GM18951 (cell line): Measurements from ENCODE around the gene ASNS.
"Not testable (repeated sequence)": the region's sequence is repeated elsewhere in the genome, so short reads cannot be mapped to it uniquely, and the experiment has no call there.

Source experiments
- POLR2A ChIP-seq: IDR thresholded peaks from 4 replicates; pipeline ENCODE4 v1.6.1; 2011; ENCODE audit warnings: mild to moderate bottlenecking; ENCODE audit not compliant: insufficient read length, insufficient read depth; ENCODE audit errors: extremely low read depth
- in situ Hi-C: fragments of 300-500 bp; cut with MboI; formaldehyde crosslinking; loops from one replicate; pipeline ENCODE4 v1.12.0; 2022; ENCODE audit warnings: low sequenced_read_pairs, mixed read lengths, inconsistent platforms; ENCODE audit not compliant: unreplicated experiment

The ASNS gene

DNA sequence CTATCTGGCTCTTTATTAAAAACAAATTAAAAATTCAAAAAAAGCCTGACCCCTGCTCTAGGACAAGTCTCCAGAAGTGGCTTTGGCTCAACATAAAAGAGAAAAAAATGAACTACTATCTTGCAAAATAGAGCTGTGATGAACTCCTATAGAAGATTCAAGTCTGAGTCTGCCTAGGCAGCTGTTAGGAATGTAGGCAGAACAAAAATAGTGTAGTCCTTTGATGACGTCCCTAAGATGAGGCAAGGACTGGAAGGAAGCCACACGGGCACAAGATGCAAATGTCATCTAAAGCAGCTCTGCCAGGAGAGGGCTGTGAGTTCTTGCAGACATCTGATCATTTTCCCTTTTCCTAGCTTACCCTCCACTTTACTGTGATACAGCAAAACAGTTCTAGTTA is 20.5 kb downstream of the ASNS start:
- TF ChIP-seq POLR2A = no peak
- in situ Hi-C loops = no loop called here

DNA sequence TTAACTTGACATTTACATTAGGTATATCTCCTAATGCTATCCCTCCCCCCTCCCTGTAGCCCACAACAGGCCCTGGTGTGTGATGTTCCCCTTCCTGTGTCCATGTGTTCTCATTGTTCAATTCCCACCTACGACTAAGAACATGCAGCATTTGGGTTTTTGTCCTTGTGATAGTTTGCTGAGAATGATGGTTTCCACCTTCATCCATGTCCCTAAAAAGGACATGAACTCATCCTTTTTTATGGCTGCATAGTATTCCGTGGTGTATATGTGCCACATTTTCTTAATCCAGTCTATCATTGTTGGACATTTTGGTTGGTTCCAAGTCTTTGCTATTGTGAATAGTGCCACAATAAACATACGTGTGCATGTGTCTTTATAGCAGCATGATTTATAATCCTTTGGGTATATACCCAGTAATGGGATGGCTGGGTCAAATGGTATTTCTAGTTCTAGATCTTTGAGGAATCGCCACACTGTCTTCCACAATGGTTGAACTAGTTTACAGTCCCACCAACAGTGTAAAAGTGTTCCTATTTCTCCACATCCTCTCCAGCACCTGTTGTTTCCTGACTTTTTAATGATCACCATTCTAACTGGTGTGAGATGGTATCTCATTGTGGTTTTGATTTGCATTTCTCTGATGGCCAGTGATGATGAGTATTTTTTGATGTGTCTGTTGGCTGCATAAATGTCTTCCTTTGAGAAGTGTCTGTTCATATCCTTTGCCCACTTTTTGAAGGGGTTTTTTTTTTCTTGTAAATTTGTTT is 21.8 kb downstream of the ASNS start:
- in situ Hi-C loops = not testable (repeated sequence)

DNA sequence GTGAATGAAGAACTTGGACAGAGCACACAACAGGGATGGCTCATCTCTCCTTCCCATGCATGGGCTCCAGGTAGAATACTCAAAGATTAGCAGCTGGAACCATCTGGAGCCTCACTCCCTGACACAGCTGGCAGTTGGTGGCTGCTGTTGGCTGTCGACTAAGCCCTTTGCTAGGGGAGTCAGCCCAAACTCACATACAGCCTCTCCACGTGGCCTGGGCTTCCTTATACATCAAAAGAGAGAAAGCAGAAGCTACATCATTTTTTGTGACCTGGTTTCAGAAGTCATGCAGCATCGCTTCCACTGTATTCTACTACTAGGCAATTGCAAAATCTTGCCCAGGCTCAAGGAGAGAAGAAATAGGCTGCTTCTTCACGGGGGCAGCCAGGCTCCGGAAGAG is 24.4 kb downstream of the ASNS start:
- in situ Hi-C loops = loop anchor here (10.0 to 25.0 kb wide), 2 partner anchors 360 to 743 kb away; no protein-coding TSS in a partner anchor
- no peak for TF ChIP-seq POLR2A

DNA sequence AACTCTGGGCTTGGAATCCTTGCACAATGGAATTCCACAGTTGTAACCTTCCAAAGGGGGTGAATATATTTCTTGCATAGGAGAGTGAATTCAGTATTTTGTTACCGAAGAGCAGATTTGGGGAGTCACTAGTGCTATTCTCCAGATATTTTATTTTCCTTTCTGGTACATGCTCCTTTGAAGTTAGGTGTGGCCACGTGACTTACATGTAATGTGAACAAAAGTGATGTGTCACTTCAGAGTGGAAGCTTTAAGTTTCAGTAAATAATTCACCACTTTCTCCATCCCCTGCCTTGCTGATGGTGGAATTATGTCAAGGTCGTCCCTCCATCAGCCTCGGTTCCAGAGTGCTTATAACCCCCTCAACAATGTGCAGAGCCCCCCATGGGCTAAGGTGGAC is 25.3 kb downstream of the ASNS start:
- in situ Hi-C loops = loop anchor here (10.0 to 25.0 kb wide), 2 partner anchors 360 to 742 kb away; no protein-coding TSS in a partner anchor
- TF ChIP-seq POLR2A = no peak

DNA sequence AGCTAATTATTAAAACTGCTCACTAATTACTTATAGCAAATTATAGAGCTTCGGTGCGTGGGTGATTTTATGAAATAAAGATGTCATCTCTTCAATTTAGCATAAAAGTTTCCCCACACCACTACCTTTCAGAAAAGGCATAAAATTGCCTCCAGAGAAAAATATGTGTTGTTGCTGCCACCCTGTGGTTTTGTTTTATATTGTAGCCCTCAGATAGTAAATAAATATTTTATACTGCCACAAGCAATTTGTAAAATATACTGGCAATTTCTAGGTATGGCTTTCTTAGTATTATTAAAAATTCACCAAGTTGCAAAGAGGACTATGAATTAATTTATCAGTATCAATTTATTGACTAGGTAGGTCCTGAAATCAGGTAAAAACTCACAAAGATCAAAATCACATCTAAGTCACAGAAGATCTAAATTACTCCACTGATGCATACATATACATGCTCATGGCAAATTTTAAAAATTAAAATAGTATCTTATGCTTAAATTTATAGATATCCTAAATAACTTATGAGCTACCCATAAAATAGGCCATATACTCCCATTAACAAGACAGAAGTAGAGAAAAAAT is 26.5 kb downstream of the ASNS start:
- in situ Hi-C loops = loop anchor here (10.0 to 25.0 kb wide), 2 partner anchors 358 to 741 kb away; no protein-coding TSS in a partner anchor
- TF ChIP-seq POLR2A = no peak

DNA sequence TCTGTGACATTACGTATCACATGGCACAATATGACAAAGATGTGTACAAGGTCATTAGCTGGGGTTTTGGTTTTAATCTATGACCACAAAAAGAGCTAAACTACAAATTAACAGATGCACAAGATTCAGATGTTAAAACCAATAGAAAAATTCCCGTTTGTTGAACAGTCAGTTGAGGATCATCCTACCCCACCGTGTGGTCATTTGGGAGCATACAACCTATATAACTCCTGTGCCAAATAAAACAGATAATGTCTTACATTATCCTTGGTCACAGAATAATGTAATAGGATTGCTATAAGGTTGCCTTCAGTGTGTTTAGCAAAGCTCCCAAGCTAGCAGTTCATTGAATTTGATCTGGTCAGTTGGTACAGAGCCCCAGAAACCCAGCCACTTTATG is 28.2 kb downstream of the ASNS start:
- no peak for TF ChIP-seq POLR2A
- in situ Hi-C loops = loop anchor here (10.0 to 25.0 kb wide), 2 partner anchors 357 to 739 kb away; no protein-coding TSS in a partner anchor

DNA sequence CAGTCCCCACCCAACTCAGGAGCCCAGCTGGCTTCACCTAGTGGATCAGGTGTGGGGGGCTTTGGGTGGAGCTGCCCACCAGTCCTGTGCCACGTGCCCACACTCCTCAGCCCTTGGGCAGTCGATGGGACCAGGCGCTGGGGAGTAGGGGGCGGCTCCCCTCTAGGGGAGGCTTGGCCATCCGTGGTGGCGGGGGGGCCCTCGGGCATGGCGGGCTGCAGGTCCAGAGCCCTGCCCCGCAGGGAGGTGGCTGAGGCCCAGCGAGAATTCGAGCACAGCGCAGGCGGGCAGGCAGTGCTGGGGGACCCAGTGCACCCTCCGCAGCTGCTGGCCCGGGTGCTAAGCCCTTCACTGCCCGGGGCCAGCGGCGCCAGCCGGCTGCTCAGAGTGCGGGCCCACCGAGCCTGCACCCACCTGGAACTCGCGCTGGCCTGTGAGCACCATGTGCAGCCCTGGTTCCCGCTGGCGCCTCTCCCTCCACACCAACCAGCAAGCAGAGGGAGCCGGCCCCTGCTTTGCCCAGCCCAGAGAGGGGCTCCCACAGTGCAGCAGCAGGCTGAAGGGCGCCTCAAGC is 29.3 kb downstream of the ASNS start:
- in situ Hi-C loops = loop anchor here (10.0 to 25.0 kb wide), 2 partner anchors 356 to 738 kb away; no protein-coding TSS in a partner anchor

DNA sequence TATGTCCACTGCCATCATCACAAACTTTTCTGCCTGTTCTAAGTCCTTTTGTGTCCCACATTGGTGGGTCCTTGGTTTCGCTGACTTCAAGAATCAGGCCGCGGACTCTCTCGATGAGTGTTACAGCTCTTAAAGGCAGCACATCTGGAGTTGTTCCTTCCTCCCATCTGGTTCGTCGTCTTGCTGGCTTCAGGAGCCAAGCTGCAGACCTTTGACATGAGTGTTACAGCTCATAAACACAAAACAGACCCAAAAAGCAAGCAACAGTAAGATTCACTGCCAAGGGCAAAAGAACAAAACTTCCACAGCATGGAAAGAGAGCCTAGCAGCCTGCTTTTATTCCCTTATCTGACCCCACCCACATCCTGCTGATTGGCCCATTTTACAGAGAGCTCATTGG is 30.2 kb downstream of the ASNS start:
- TF ChIP-seq POLR2A = no peak
- in situ Hi-C loops = loop anchor here (10.0 to 25.0 kb wide), 2 partner anchors 355 to 737 kb away; no protein-coding TSS in a partner anchor

More for the DNA sequence above, 29.3 kb downstream of the ASNS start:
- TF ChIP-seq POLR2A = no peak

DNA sequence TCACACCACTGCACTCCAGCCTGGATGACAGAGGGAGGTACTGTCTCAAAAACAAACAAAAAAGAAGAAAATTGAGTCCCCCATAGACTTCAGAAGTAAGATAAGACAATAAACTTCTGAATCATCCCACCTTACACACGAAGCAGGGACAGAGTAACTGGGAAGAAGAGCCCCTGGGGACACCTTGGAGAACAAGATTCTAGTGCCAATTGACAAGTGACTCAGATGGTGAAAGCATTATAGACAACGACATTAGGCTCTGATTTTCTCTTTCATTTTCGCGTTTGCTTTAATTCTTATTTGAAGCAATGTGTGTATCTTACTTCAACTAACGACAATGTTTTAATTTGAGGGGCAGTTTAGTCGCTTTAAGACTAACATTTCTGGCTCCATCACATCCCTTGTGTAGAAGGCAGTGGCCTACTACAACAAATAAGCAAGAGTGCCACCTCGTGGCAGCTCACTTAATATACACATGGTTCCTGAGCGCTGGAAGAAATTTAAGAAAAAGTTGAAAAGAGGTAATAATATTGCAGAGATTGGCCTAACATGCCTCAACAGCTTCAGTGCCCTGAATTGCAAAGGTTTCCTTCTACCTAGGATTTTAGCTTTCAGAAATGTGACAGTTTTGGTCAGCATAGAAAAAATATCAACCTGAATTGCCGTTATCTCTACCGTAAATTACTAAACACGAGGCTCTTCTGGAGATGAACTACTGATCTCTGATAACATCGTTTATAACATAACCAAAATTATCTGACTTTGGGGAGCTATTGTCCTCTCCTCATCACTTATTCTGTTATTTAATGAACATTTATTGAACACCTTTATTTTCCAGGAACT is 36.7 kb downstream of the ASNS start:
- in situ Hi-C loops = loop anchor here (25.0 kb wide), 1 partner anchor 348 kb away; no protein-coding TSS in a partner anchor
- TF ChIP-seq POLR2A = no peak

DNA sequence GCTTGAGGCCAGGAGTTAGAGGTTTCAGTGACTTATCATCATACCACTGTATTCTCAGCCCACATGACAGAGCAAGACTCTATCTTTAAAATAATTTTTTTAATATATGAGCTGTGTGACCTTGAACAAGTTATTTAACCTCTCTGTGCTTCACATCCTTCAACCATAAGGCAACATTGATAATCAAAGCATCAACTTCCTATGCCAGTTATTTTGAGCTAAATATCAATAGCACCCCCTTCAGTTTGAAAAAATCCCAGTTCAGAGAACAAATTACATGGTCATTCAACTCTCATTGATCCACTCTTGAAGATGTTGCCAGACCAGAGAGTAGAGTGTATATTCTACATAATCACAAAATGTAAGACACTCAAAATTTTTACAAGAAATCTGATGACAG is 53.0 kb downstream of the ASNS start:
- in situ Hi-C loops = no loop called here
- TF ChIP-seq POLR2A = no peak

DNA sequence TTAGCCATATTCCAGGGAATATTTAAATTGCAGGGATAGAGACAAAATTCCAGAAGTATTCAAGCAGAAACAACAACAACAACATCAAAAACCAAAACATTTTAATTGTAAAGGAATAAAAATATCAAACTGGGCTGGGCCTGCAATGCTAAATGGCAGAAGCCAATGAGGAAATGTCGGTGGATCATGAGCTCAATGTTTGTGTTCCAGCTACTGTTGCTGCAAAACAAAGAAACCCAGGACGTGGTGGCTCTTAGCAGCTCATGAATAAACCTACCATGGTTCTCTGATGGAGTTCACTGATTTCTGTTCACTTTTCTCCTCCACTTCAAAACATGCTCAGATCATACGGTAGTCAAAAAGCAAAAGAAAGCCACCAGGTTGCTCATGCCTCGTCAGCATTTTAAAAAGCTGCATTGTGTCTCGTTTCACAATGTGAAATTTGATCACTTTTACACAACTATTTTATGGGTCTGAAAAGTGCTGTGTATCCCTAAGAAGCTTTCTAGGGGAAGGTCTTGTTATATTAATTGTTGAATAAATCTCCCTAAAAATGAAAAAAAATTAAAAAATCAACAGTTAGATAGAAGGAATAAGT is 54.0 kb downstream of the ASNS start:
- no peak for TF ChIP-seq POLR2A
- in situ Hi-C loops = no loop called here
